HFFc6 (cell line): Measurements from ENCODE around the gene TKFC. TPM values are rescaled to one million over a fixed set of nuclear protein-coding genes. Genes with fewer than 3 reads are reported as not detected.

Experiments
- DNase-seq: peaks from one replicate; pipeline ENCODE4 v3.0.0-alpha.2; 2018
- H3K27ac Mint-ChIP-seq: 2 replicates; pipeline ENCODE4 v1.8.0; 2020; ENCODE audit warnings: mild to moderate bottlenecking, mixed read lengths
- H3K27me3 Mint-ChIP-seq: 2 replicates; pipeline ENCODE4 v1.8.0; 2021; ENCODE audit warnings: mild to moderate bottlenecking, moderate library complexity, mixed read lengths; ENCODE audit not compliant: insufficient read depth
- H3K36me3 Mint-ChIP-seq: 2 replicates; pipeline ENCODE4 v1.8.0; 2021; ENCODE audit warnings: low read depth, mixed read lengths
- H3K4me1 Mint-ChIP-seq: 2 replicates; pipeline ENCODE4 v1.8.0; 2020; ENCODE audit warnings: low read depth, mixed read lengths
- H3K4me3 Mint-ChIP-seq: 2 replicates; pipeline ENCODE4 v1.8.0; 2020; ENCODE audit warnings: mild to moderate bottlenecking, moderate library complexity, mixed read lengths
- H3K9me3 Mint-ChIP-seq: 2 replicates; pipeline ENCODE4 v1.8.0; 2020; ENCODE audit warnings: mild to moderate bottlenecking, mixed read lengths
- CTCF ChIP-seq: fragments of 200-600 bp; sonication (generic); IDR thresholded peaks from 2 replicates; pipeline ENCODE4 v1.5.0; 2021; ENCODE audit warnings: antibody characterized with exemption, mild to moderate bottlenecking
- total RNA-seq, 6 experiments: library from RNA; stranded (reverse); fragmentation: NEBNext Ultra II Directional; extraction: Animal tissue kit (Norgen Biotek cat#: 25700); gene quantifications; 2 replicates in 1 of 6; 3 replicates in 5 of 6; pipeline ENCODE4 v1.2.3, GENCODE V29; 2021

Gene TKFC
- total RNA-seq, 6 experiments from 2014 or later, result 27.3 to 43.0 (median 31.8) TPM

- Mint-ChIP-seq H3K4me1 (peaks cover 34% of the 10 kb centered on the region), H3K27ac (peak overlapping the region; percentile 84), H3K36me3 (peaks cover 6% of the 10 kb centered on the region), H3K9me3 (no peaks in the 10 kb centered on the region), H3K4me3 (peak overlapping the region; percentile 89), H3K27me3 (peaks cover 2% of the 10 kb centered on the region)
- peak; percentile 63 for TF ChIP-seq CTCF
- peak; percentile 52 for DNase-seq
Observed at GRCh38 chr11:61293867-61294716, 38.9 kb upstream of the TKFC start.

GRCh38 chr11:61294717-61295595 lies 38.1 kb upstream of the TKFC start, which contains the start of gene VWCE:
TSS of gene VWCE (minus strand) at chr11:61295316. CDS start at chr11:61295037, 279 bp downstream.
- H3K27me3 Mint-ChIP-seq, result peaks cover 4% of the 10 kb centered on the region
- no peak for TF ChIP-seq CTCF
- H3K4me3 Mint-ChIP-seq, result peak within 1 kb of the TSS; percentile 89
- peaks cover 37% of the 10 kb centered on the region for H3K4me1 Mint-ChIP-seq
- no peaks in the 10 kb centered on the region for H3K9me3 Mint-ChIP-seq
- peak; percentile 25 for DNase-seq
- H3K36me3 Mint-ChIP-seq, result peaks cover 11% of the 10 kb centered on the region
- peak within 1 kb of the TSS; percentile 84 for H3K27ac Mint-ChIP-seq

DNA sequence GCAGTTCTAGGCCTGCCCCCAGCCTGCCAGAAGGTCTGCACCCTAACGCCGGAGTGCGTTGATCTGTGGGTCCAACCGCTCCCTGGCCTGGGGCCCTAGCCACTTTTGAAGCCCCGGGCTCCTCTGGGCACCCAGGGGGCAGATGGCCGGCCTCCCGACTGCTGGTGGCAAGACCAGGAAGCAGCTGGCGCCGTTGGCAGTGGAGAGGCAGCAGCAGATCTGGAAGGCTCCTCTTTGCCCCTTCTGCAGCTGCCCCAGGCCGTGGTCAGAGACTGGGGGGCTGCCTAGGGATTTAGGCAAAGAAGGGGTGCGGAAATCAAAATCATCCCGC lies 37.5 kb upstream of the TKFC start:
- no peak overlapping the region for H3K4me3 Mint-ChIP-seq
- peaks cover 37% of the 10 kb centered on the region for H3K4me1 Mint-ChIP-seq
- no peak overlapping the region; the same call in 1 of the 2 replicates for H3K27ac Mint-ChIP-seq
- DNase-seq, result no peak
- no peaks in the 10 kb centered on the region for H3K9me3 Mint-ChIP-seq
- no peak for TF ChIP-seq CTCF
- H3K36me3 Mint-ChIP-seq, result peaks cover 17% of the 10 kb centered on the region
- H3K27me3 Mint-ChIP-seq, result peaks cover 6% of the 10 kb centered on the region

DNA sequence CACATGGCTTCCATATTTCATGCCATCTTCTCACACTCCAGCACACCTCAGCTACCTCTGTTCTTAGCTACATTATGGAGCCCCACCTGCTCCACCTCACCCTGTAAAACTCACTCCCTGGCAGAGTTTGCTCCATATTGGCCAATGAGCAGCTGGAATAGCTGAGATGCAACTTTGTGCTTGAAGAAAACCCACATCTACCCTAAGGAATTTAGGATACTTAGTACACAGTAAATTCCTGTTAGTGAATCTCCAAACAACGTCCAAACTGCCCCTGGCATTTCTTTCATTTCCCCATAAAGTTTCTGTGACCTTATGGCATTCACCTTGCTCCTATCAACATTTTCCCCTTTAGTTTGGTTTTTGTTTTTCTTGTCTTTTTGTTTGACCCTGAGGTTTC lies 35.7 kb upstream of the TKFC start:
- Mint-ChIP-seq H3K4me1 (peaks cover 37% of the 10 kb centered on the region), H3K9me3 (no peaks in the 10 kb centered on the region), H3K4me3 (peak overlapping the region; percentile 36), H3K27ac (peak overlapping the region; percentile 92), H3K36me3 (peaks cover 33% of the 10 kb centered on the region), H3K27me3 (peaks cover 6% of the 10 kb centered on the region)
- peak; percentile 54 for DNase-seq
- no peak for TF ChIP-seq CTCF

- TF ChIP-seq CTCF, result no peak
- Mint-ChIP-seq H3K4me3 (peak overlapping the region; percentile 36), H3K4me1 (peaks cover 37% of the 10 kb centered on the region), H3K27me3 (peaks cover 6% of the 10 kb centered on the region), H3K36me3 (peaks cover 34% of the 10 kb centered on the region), H3K9me3 (no peaks in the 10 kb centered on the region), H3K27ac (peak overlapping the region; percentile 92)
- DNase-seq, result peak; percentile 85
Observed at GRCh38 chr11:61297746-61298145, 35.3 kb upstream of the TKFC start.
